K562 (cell line): ENCODE data around the gene ZNF805. TPM values are rescaled to one million over a fixed set of nuclear protein-coding genes. Genes with fewer than 3 reads are reported as not detected.

Experiments
- ARNT ChIP-seq, 2 experiments: fragments of 450-650 bp; IDR thresholded peaks; 2 replicates each; pipeline ENCODE4 v1.6.1; 2016; ENCODE audit warnings: mild to moderate bottlenecking in 1 of 2
- CCAR2 ChIP-seq: fragments of 200-400 bp; formaldehyde crosslinking; IDR thresholded peaks from 2 replicates; pipeline ENCODE4 v1.6.1; 2017; ENCODE audit warnings: mild to moderate bottlenecking, low read depth, low read length
- FOXJ2 ChIP-seq: fragments of 200-800 bp; sonication (Bioruptor generic); IDR thresholded peaks from 2 replicates; pipeline ENCODE4 v1.6.1; 2016; ENCODE audit warnings: missing genetic modification characterization, missing compliant biosample characterization
- NR2C1 ChIP-seq, 2 experiments: fragments of 450-650 bp; IDR thresholded peaks; 2 replicates each; pipeline ENCODE4 v1.6.1; 2017; ENCODE audit warnings: mild to moderate bottlenecking in 2 of 2, antibody characterized with exemption in 1 of 2, inconsistent platforms in 1 of 2, missing compliant biosample characterization in 1 of 2, missing genetic modification characterization in 1 of 2
- TOE1 ChIP-seq, 2 experiments: fragments of 450-650 bp in 1 of 2; sonication (generic) in 1 of 2; formaldehyde crosslinking in 1 of 2; IDR thresholded peaks; 2 replicates each; pipeline versions ENCODE4 v1.7.1 to v1.8.0; 2016 to 2022; ENCODE audit warnings: borderline replicate concordance in 2 of 2, mild to moderate bottlenecking in 2 of 2, antibody characterized with exemption in 1 of 2, inconsistent platforms in 1 of 2, low read depth in 1 of 2, missing genetic modification reagents in 1 of 2, moderate library complexity in 1 of 2
- YY1 ChIP-seq, 3 experiments: IDR thresholded peaks; 2 replicates each; pipeline ENCODE4 v1.6.1; 2011; ENCODE audit warnings: low read length in 2 of 3, mild to moderate bottlenecking in 2 of 3, moderate library complexity in 2 of 3, borderline replicate concordance in 1 of 3, control low read depth in 1 of 3, low read depth in 1 of 3; ENCODE audit not compliant: insufficient read depth in 3 of 3, insufficient replicate concordance in 2 of 3, control insufficient read depth in 1 of 3, insufficient read length in 1 of 3; ENCODE audit errors: extremely low read depth in 1 of 3
- ZNF76 ChIP-seq: fragments of 250-450 bp; sonication (Bioruptor Pico); IDR thresholded peaks from 2 replicates; pipeline ENCODE4 v1.4.0; 2020; ENCODE audit warnings: mild to moderate bottlenecking, moderate library complexity, borderline replicate concordance
- polyA plus RNA-seq, 8 experiments: library from polyadenylated mRNA; depleted of rRNA in 4 of 8; stranded (reverse) in 5 of 8; unstranded in 3 of 8; fragments of >200 nt; fragmentation: Nextera tagmentation in 2 of 8; fragmentation: Illumina TruSeq in 1 of 8; extraction: Ambion mirVana in 2 of 8; extraction: Trizol in 1 of 8; gene quantifications; 2 replicates each; pipeline versions ENCODE4 v1.2.1 to v1.2.3, GENCODE V29; 2011 to 2014; ENCODE audit warnings: inconsistent platforms in 1 of 8, missing spikeins in 1 of 8
- total RNA-seq, 7 experiments: library from RNA; depleted of rRNA in 6 of 7; stranded (reverse); fragments of >200 nt in 6 of 7; fragmentation: Illumina TruSeq in 2 of 7; extraction: Trizol in 2 of 7; gene quantifications; 2 replicates each; pipeline versions ENCODE4 v1.2.1 to v1.2.3, GENCODE V29; 2011 to 2021; ENCODE audit warnings: low replicate concordance in 1 of 7

The ZNF805 gene
- total and polyA plus RNA-seq, 9 of the 15 experiments (the other 6 are each of a cell fraction or from before 2014, with no cell fraction given): 0.32 to 6.7 (median 3.9) TPM

DNA sequence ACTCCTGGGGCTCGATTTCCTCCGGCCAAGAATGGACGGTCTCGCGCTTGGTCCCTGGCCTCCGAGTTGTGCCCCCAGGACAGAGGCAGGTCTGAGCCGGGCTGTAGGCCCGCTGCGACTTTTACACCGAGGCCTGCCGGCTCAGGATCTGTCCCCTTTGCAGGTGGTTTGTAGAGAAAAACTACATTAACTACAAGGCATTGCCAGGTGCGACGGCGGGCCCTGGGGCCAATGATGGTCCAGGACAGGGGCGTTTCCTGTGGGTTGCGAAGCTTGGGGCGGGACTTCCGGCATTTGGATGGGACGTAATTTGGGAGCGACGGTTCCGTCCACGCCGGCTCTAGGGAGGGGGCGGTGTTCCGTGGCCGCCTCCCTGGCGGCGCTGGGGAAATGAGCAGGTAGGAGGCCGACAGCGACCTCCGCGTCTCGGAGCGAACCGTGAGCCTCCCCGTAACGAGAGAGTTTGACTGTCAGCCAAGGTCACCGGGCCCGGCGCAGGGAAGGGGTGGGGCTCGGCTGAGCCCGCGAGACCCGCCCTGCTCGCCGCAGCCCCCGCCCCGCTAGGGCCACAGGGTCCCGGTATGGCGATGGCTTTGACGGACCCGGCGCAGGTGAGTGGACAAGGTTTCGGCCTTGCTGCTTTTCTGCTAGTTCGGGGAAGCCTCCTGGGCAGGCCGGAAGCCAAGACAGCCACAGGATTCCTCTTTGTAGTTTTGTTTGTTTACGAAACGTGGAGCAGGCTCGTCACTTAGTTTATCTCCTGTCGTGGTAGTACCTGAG, at the start of gene ZNF805 (continued):
- peak in 2 of 3 experiments; percentile 72 to 88 for TF ChIP-seq YY1 (IDR thresholded peaks at IDR 0.05; ENCODE audit: borderline replicate concordance in 1 of 3, control insufficient read depth in 1 of 3, extremely low read depth in 1 of 3, insufficient read depth in 3 of 3, insufficient read length in 1 of 3, insufficient replicate concordance in 2 of 3, low read depth in 1 of 3, low read length in 2 of 3)
- TF ChIP-seq ZNF76 (CRISPR knock-in tag): no peak
- TF ChIP-seq CCAR2: no peak
- peak; percentile 36; the same call in 1 of the 2 replicates for TF ChIP-seq TOE1 (IDR thresholded peaks at IDR 0.05; ENCODE audit: borderline replicate concordance)
- TF ChIP-seq TOE1 (CRISPR knock-in tag; IDR thresholded peaks at IDR 0.05; ENCODE audit: borderline replicate concordance, low read depth): no peak
- TF ChIP-seq ARNT (IDR thresholded peaks at IDR 0.05): no peak
- TF ChIP-seq FOXJ2: 0 out of 2 replicates have a peak, but pooled peaks have one; percentile 14
- TF ChIP-seq NR2C1 (IDR thresholded peaks at IDR 0.05): no peak; the same call in 1 of the 2 replicates
- peak; percentile 56 for TF ChIP-seq NR2C1 (tag; IDR thresholded peaks at IDR 0.05)
